HUES64 (cell line): ENCODE data around the gene LZTS2.

Experiments used
- H3K27ac ChIP-seq: 2 replicates; pipeline ENCODE4 v1.7.0; 2013; ENCODE audit warnings: low read depth, low read length, inconsistent platforms
- H3K27me3 ChIP-seq: 2 replicates; pipeline ENCODE4 v1.6.1; 2013; ENCODE audit warnings: mild to moderate bottlenecking, low read length; ENCODE audit not compliant: insufficient read depth
- H3K36me3 ChIP-seq: 2 replicates; pipeline ENCODE4 v1.6.1; 2013; ENCODE audit warnings: mild to moderate bottlenecking, low read length; ENCODE audit not compliant: insufficient read depth
- H3K4me1 ChIP-seq: 2 replicates; pipeline ENCODE4 v1.6.1; 2013; ENCODE audit warnings: mild to moderate bottlenecking, low read length, moderate library complexity; ENCODE audit not compliant: insufficient read depth
- H3K4me3 ChIP-seq: 2 replicates; pipeline ENCODE4 v1.5.1; 2013; ENCODE audit warnings: mild to moderate bottlenecking, low read length, moderate library complexity
- H3K9ac ChIP-seq: 2 replicates; pipeline ENCODE4 v1.6.1; 2013; ENCODE audit warnings: mild to moderate bottlenecking, low read depth, low read length
- H3K9me3 ChIP-seq: 2 replicates; pipeline ENCODE4 v1.6.1; 2013; ENCODE audit warnings: low read depth, low read length; ENCODE audit not compliant: insufficient read depth
- WGBS: fragments of 150-250, 120-280 bp; methylation state at CpG from one replicate; pipeline ENCODE4 v1.1.7; 2013; ENCODE audit warnings: missing lambda C conversion rate; 5-methylcytosine and 5-hydroxymethylcytosine counted together

Gene LZTS2

DNA sequence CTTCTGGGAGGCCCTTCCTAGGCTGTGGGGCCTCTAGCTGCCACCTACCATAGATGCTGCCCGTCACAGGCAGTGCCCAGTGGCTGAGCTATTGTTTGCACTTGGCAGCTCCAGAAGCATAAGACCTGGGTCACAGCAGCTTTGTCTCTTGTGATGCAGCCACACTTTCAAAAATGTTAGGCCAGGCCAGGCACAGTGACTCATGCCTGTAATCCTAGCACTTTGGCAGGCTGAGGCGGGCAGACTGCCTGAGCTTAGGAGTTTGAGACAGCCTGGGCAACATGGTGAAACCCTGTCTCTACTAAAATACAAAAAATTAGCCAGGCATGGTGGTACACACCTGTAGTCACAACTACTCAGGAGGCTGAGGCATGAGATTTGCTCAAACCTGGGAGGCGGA lies 52.7 kb downstream of the LZTS2 start:
- H3K36me3 ChIP-seq: no peaks in the 10 kb centered on the region
- peaks cover 13% of the 10 kb centered on the region; the same call in 1 of the 2 replicates for H3K4me1 ChIP-seq
- 91% methylated on average over 3 of the region's 3 CpGs for WGBS
- H3K27me3 ChIP-seq: peaks cover 55% of the 10 kb centered on the region
- H3K27ac ChIP-seq: no peak overlapping the region
- H3K9me3 ChIP-seq: no peaks in the 10 kb centered on the region
- no peak overlapping the region for H3K4me3 ChIP-seq
- no peak overlapping the region for H3K9ac ChIP-seq

DNA sequence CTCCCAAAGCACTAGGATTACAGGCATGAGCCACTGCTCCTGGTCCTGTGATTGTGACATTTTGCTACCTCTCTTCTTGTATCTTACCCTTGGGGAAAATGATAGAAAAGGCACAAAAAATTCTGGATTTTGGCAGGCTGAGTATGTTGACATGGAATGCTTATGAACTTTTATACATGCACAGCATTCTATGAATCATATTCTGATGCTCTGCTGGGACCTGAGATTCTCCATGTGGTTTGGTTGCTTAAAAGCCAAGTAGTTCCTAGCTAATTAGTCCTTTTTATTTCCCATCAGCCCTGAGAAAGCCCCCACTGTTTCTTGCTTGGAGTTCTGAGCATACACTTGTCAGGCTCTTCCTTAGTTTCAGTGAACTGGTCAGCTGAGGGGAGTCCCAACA lies 53.9 kb downstream of the LZTS2 start:
- H3K4me3 ChIP-seq: no peak overlapping the region
- H3K4me1 ChIP-seq: peaks cover 11% of the 10 kb centered on the region; the same call in 1 of the 2 replicates
- H3K9ac ChIP-seq: no peak overlapping the region
- H3K27ac ChIP-seq: no peak overlapping the region
- no peaks in the 10 kb centered on the region for H3K36me3 ChIP-seq
- peaks cover 43% of the 10 kb centered on the region for H3K27me3 ChIP-seq
- no peaks in the 10 kb centered on the region for H3K9me3 ChIP-seq

DNA sequence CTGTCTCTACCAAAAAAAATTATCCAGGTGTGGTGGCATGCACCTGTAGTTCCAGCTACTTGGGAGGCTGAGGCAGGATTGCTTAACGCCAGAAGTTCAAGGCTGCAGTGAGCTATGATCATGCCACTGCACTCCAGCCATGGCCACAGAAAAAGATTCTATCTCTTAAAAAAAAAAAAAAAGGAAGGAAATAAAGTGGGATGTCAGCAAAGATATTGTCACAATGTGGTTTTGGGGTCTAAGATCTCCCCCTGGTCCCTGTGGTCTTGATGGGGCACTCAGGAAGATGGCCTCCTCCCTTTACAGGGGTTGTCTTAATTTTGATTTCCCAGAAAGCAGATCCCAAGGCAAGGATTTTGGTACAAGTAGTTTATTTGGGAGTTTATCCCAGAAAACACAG lies 54.7 kb downstream of the LZTS2 start:
- Histone ChIP-seq H3K9me3 (no peaks in the 10 kb centered on the region), H3K4me3 (no peak overlapping the region), H3K4me1 (0 out of 2 replicates have a peak, but pooled peaks cover 8% of the 10 kb centered on the region), H3K36me3 (no peaks in the 10 kb centered on the region), H3K27ac (no peak overlapping the region), H3K27me3 (peaks cover 34% of the 10 kb centered on the region), H3K9ac (no peak overlapping the region)
- whole genome bisulfite sequencing: 90% methylated on average over 1 of the region's 1 CpG

GRCh38 chr10:101054876-101055275 lies 55.3 kb downstream of the LZTS2 start:
- peaks cover 12% of the 10 kb centered on the region for H3K4me1 ChIP-seq

DNA sequence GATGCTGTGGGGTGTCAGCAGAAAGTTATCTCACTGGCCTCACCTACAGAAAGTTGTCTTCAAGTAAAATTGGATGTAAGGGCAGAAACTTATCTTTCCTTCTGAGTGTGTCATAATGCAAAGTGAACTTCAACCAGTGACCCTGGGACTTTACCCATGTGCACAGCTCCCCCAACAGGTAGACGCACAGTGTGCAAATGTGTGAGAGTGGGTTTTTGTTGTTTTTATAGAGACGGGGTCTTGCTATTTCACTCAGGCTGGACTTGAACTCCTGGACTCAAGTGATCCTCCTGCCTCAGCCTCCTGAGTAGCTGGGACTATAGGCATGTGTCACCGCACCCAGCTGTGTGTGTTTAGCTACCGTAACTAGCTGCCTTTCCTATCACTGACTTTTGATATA lies 55.8 kb downstream of the LZTS2 start:
- Histone ChIP-seq H3K9ac (no peak overlapping the region), H3K27ac (no peak overlapping the region), H3K36me3 (no peaks in the 10 kb centered on the region), H3K4me3 (no peak overlapping the region), H3K9me3 (no peaks in the 10 kb centered on the region), H3K27me3 (peaks cover 24% of the 10 kb centered on the region), H3K4me1 (peaks cover 11% of the 10 kb centered on the region)
- 98% methylated on average over 3 of the region's 4 CpGs for WGBS

More at GRCh38 chr10:101054876-101055275, 55.3 kb downstream of the LZTS2 start:
- 94% methylated on average over 5 of the region's 5 CpGs for WGBS
- Histone ChIP-seq H3K9ac (no peak overlapping the region), H3K27ac (no peak overlapping the region), H3K27me3 (peaks cover 29% of the 10 kb centered on the region), H3K4me3 (no peak overlapping the region), H3K9me3 (no peaks in the 10 kb centered on the region), H3K36me3 (no peaks in the 10 kb centered on the region)

DNA sequence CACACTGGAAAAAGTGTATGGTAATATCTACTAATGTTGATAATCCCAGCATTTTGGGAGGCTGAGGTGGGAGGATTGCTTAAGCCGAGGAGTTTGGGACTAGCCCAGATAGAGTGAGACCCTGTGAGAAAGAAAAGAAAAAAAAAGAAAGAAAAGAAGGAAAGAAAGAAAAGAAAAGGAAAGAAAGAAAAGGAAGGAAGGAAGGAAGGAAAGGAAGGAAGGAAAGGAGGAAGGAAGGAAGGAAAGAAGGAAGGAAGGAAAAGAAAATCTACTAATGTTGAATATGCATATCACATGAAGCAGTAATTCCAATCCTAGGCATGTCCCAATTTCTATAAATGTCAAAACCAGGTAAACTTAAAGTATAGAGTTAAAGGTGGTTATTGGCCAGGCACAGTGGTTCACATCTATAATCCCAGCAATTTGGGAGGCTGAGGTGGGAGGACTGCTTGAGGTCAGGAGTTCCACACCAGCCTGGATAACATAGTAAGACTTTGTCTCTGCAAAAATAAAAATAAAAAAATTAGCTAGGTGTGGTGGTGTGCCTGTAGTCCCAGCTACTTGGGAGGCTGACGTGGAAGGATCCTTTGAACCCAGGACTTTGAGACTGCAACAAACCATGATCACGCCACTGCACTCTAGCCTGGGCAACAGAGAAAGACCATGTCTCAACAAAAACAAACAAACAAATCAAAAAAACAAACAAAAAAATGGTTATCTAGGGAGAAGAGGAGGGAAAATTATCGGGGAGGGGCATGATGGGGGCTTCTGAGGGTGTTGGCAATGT lies 57.0 kb downstream of the LZTS2 start:
- Histone ChIP-seq H3K4me3 (no peak overlapping the region), H3K4me1 (peaks cover 4% of the 10 kb centered on the region), H3K9ac (no peak overlapping the region), H3K9me3 (no peaks in the 10 kb centered on the region), H3K27me3 (peaks cover 18% of the 10 kb centered on the region), H3K36me3 (no peaks in the 10 kb centered on the region), H3K27ac (no peak overlapping the region)
- 80% methylated on average over 4 of the region's 4 CpGs for WGBS
